Measurements from ENCODE around the gene RTL1.

The RTL1 gene

DNA sequence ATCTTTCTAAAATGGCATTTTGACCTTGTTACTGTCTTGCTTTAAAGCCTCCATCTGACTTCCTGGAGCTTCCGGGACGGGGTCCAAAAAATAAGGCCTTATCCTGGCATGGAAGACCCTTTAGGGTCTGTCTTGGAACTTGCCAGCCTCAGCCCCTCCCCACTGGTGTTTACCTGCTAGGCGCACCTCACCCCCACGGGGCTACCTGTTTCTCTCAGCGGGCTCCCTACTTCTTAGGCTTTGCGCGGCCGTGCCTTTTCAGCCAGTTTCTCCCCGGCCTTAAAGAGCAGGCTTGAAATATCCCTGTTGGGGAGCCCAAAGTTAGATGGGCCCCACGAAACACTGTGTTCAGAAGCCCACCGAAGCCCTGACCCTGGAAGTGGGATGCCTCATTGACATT is 5.1 kb downstream of the RTL1 start:
- DNase-seq, result no peak

DNA sequence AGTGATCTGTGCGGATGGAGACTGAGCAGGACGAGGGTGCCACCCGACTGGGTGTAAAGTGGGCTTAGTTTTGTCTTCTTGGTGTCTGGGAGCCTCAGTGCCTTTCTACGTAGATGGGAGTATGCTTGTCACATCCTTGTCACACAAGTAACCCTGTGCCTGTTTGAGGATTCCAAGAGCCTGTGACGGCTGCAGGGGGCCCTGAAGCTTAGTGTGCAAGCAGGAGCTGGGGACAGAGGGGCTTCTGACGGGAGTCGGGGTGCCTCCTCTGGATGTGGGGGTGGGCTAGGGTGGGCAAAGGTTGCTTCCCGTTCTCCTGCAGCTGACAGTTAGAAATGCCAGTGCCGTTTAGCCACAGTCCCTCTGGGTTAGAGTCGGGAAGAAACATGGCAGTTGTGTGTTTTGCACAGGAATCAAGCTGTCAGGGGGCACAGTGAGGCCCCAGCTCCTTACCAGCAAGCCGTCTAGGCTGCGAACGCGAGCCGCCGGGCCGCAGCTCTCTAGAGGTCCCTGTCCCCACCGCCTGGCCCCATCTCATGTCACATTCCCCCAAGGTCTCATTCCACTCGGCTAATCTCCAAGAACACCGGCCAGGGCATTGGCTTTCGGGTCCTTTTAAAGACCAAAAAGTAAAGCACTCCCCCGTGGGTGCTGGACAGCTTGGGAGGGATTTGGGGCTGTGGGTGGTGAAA is 7.0 kb downstream of the RTL1 start:
- DNase-seq, result no peak

DNA sequence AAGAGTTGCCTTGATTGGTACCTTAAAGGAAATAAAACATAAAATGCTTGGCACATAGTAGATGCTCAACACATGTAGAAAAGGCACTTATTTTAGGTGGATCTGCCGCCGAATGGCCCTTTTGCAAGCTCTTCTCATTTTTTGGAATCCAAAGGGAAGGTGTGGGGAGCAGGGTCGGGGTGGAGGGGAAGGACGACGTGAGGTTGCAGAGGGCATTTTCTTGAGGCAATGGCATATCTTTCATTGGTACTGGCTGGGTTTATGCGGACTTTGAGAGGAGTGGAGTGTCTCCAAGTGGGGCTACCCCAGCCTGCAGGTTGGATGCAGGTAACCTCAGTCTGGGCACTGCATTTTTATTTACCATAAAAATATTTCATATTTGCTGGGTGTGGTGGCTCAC is 8.1 kb downstream of the RTL1 start:
- no peak for DNase-seq

DNA sequence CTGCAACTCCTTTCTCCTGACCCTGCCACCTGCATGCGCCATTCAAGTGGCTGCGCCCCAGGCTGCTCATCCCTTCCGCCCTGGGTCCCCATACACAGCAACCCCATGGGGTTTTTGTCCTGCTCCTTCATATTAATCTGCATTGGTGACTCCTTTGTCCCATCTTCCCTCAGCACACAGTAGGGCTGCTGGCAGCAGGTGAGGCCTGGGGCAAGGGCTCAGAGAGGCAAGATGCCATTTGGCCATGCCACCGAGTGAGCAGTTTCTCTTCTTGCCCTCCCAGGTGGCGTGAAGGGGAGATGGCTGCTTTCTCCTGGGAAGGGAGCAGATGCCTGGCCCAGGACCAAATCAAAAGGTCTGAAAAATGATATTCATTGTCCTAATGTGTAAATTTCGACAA is 9.1 kb downstream of the RTL1 start:
- no peak for DNase-seq

DNA sequence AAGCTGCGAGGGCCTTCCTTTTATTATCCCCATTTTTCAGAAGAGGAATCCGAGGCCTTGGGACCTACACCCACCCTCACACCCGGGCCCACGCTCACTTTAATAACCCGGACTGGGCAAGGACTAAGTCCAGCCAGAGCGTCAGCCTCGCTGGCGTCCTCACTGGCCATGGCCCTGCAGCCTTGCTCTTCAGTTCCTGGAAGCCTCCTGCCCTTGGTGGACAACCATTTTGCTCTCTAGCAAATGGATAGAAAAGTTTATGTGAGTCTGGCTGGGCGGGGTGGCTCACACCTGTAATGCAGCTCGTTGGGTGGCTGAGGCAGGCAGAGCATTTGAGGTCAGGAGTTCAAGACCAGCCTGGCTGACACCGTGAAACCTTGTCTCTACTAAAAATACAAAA is 9.8 kb downstream of the RTL1 start:
- DNase-seq, result no peak

DNA sequence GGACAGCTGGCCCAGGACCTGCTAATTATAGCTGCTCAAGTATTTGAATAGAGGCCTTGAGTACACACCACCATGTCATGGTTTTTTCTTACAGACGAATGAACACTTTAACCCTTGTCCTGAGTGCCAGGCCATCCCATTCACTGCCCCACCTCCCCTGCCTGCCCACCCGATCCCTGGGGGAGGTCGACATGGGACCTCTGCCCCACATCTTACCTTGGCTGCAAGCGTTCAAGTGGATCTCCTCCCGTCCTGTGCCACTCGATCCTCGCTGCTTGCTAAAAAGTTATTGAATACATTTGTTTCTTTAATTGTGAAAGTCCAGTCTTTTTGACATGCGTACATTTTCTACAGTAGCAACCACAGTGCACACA is 10.3 kb downstream of the RTL1 start:
- DNase-seq, result peak; percentile 74 to 82

DNA sequence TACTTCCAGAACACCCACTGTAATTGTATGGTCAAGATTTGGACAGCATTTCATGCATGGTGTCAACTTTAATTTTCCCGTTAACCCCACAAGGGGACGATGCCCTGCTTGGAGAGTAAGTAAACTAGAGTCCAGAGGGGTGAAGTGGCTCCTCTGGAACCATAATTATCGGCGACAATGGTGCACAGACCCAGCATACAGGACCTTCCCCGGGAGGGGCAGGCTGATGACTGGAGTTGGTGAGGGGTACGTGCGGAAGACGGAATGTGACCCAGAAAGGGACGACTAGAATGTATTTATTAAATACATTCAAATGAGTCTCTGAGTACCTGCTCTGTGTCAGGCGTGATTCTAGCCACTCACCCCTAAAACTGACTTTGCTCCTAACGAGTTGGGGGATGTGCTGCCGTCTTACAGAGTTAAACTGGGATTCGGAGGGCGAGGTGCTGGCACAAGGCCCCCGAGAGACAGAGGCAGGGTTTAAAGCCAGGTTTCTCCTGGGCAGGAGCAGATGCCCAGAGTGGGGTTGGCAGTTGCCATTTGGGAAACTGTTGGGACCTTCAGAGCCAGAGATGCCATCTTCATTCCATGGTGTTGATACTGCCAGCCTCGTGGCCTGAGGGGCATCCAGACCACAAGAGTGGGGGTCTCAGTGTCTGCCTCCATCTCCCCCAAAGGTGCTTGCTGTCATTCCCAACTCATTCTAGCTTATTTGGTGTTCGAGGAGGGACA is 10.9 kb downstream of the RTL1 start:
- no peak for DNase-seq

DNA sequence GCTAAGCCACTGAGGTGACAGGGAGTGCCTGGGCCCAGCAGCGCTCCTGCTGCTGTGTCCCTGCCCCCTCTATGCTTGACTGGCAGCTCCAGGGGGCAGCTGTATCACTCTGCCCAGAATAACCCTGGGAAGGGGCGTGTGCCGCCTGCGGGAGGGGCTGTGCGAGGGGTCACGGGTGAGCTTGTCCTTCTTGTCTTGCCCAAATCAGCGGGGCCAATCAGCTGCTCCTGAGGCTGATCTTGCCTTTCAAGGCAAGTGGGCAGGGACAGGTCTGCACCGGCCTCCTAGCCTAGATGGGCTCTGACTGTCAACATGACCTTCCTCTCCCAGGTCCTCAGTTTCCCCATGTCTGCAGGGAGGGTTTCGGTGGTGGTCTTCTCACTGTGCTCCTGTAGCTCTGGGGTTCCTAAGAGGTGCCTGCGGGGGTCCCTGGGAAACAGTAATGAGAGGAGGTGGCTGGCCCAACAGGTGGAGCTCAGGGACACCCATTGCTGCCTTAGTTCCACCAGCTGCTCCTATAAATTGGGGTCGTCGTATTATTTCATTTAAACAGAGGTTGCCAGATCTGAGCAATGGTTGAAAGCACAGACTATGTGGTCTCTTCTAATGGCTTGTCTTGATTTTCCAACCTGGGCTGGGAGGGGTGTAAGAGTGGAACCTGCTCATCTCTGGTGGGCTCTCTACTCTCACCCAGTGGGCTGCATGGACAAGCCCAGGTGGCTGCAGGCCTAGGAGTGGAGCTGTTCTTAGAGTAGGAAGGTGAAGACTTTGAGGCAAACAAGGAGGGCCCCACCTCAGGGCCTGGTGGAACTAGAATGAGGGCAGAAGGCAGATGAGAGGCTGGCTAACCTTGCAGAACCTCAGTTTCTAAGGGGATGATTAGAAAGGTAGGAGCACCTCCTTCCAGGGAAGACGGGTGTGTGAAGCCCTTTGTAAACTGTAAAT is 11.7 kb downstream of the RTL1 start:
- DNase-seq, result no peak

DNA sequence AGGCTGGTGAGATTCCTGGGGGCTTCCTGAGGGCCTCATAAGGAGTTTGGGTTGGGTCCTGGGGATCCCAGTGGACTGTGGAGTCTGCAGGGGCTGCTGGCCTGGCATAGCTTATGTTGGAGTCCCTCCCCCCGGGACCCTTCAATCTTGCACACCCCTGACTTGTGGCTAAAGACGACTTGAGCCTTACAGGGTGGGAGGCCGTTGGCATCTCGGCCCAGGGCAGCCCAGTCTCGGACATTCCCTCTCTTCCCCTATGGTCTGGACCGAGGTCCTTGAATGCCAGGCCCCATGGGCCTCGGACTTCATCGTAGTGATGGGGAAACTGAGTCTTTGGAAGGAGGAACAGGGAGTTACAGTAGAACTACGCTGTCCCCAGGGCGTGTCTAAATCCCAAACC is 12.5 kb downstream of the RTL1 start:
- no peak for DNase-seq

DNA sequence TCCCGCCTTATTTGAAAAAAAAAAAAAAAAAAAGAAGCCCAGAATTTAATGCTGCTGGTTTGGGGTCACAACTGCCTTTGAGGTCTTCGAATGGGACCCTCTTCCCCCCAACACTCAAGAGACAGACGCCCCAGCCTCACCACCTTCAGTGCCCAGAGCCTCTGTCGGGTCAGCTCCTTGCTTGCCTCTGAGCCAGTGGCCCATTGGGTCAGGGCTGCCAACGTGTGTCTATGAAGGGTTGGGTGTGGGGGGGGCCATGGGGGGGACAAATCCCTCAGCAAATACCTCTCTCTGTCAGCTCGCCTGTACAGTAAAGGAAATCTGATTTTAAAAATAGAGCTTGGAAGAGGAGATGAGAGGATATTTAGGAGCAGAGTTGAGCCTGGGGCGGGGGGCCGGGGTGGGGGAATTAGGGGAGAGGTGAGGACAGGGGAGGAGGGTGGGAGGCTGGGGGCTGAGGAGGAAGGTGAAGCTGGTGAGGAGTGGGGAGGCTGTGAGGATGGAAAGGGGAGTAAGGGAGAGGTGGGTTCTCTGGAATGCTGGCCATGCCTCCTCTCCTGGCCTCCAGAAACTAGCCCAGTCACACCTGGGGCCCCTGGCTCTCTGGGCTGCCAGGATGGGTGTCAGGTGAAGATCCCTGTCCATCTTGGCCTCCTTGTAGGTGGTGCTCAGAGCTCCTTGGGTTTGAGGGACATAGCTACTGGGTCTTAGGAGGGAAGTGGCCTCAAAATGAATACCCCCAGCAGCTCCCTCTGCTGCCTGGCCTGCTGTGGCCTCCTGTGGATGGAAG is 13.3 kb downstream of the RTL1 start:
- DNase-seq, result no peak

DNA sequence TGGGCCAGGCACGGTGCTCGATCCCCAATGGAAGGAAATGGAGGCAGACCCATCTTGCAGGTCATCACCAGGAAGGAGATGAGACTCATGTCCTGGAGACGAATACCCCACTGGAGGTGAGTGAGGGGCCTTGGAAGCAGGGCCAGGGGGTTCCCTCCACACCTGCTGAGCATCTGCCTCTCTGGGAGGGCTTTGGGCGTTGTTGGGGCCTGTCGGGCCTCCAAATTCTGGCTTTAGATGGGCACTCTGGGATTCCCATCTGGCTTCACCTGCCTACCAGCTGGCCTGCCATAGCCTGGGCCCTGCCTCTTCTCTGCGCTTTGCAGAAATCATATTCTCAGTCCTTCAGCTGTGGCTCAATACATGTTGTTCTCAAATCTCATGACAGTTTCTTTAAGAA is 13.9 kb downstream of the RTL1 start:
- DNase-seq, result no peak

DNA sequence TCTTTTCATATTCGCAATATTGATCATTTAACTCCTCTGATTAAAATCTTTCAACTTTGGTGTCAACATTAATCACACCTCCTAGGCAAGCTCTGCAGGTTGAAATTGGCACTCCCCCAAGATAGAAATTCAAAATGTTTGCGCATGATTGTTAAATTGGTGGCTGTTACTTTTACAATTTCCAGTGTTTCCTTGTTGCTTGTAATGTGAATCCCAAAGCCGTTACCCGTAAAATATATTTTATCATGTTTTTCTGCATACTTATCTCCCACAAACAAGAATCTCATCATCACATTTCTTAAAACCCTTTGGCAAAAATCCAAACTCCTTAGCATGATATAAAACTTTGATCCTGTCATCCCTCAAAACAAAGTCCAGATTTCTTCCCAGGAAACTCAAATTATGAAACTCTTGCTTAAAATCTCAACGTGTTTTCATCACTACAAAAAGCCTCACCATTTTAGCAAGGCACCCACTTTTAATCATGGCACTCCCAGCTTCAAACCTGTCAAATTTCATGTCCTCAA is 14.7 kb downstream of the RTL1 start:
- DNase-seq, result no peak

DNA sequence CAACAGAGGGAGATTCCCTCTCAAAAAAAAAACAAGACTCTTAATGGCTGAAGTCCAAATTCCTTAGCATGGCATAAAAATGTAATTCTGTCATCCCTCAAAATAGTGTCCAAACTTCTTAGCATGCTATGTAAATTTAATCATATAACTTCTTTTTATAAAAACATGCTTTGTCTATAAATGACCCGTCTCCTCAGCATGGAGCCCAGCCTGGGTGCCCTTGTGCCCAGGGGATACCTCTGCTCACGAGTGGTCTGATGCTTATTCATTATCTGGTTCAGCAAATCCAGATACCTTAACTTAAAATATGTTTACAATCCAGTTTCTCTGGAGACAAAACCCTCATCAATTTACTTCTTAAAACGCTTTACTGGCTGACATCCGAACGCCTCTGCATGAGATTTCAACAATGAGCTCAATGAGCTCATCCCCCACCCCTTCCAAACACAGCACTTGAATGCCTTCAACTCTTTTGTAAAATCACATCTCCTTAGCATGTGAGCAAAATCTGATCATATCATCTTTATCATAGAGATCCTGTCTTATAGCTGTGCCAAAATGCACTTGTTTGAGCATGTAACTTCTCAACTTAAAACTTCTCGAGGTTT is 15.7 kb downstream of the RTL1 start:
- no peak for DNase-seq

DNA sequence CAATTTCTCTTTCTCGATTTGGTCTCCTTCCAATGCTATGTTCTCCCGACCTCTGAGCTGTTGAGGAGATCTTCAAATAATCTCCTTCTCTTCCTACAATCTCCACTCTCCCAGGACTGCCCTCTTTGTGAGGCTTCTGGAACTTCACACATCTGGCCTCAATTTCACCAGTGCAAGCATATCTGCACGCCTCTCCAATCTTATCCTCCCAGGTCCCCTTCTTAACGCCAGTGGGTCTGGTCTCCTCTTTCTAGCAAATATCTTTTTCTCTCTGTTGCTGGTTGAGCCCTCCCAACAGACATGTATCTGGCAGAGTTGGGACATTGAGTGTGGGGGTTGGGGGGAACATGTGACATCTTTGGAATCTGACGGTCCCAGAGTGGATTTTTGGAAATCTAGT is 17.9 kb downstream of the RTL1 start:
- no peak for DNase-seq

DNA sequence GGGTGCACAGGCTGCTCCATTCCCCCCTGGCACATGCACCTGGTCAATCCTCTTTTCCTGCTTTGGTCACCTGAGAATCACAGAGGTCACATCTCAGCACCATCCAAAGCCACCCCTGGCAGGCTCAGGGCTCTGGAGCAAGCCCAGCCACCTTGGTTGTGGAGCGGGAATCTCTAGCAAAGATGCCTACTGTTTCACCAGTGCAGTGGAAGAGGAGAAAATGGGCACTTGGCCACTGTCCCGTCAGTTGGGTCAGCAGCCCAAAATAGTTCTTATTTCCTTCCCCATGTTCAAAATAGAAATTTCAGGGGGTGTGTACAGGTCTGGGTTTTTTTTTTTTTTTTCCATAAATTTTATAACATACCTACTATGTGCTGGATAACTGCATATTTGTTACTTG is 18.3 kb downstream of the RTL1 start:
- DNase-seq, result no peak

DNA sequence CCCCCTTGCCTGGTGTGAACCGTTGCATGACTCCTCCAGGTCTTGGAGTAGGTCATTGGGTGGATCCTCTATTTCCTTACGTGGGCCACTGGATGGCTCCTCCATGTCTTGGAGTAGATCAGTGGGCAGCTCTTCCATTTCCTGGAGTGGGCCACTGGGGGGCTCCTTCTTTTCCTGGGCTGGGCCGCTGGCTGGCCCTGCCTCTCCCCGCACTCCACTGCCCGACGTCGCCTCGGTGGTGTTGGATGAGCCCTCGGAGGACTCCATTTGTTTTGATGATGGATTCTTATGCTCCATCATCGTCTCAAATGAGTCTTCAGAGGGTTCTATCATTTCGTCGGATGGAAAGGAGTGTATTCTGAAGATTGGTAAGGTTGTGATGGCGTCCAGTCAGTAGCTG is 19.1 kb downstream of the RTL1 start:
- DNase-seq, result no peak

DNA sequence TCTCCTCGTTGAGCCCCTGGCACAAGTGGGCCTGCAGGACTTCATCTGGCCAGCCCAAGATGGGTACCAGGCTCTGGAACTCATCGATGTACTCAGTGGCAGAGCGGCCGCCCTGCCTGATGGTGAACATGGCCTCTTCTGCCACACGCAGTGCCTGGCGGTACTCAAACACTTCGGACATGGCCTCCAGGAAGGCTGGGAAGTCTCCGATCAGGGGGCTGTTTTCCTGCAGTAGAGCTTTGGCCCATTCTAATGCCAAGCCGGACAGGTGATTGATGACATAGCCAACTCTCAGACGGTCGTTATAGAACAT is 19.8 kb downstream of the RTL1 start:
- DNase-seq, result no peak

DNA sequence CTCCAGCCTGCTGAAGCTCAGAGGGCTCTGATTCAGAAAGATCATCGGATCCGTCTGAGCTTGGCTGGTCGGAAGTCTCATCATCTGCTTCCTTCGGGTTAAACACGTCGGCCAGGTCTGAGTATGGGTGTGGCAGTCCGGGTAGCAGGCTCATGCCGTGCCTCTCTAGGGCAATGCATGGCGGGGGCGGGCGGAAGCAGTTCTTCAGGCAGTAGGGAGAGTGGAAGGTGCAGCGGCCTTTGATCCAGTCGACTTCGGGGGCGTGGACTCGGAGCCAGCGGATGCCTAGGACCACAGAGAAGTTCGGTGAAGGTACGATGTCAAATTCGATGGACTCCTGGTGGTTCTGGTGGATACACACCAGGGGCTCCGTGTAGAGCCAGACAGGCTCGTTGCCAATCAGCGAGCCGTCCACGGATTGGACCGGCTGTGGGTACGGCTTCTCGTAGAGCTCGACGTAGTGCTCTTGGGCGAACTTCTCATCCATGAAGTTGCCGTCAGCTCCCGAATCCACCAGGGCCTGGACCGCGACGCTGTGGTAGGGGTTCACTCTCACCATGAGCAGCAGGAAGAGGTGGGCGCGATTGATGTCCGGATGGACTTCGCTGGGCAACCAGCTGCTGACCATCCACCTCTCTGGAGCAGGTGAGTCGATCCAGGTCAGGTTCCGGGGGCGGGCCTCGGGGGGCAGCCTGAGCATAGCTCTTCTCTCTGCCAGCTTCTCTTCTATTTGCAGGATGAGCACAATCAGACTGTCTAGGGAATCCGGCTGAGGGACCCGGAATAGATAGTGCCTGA is 20.3 kb downstream of the RTL1 start:
- no peak for DNase-seq

DNA sequence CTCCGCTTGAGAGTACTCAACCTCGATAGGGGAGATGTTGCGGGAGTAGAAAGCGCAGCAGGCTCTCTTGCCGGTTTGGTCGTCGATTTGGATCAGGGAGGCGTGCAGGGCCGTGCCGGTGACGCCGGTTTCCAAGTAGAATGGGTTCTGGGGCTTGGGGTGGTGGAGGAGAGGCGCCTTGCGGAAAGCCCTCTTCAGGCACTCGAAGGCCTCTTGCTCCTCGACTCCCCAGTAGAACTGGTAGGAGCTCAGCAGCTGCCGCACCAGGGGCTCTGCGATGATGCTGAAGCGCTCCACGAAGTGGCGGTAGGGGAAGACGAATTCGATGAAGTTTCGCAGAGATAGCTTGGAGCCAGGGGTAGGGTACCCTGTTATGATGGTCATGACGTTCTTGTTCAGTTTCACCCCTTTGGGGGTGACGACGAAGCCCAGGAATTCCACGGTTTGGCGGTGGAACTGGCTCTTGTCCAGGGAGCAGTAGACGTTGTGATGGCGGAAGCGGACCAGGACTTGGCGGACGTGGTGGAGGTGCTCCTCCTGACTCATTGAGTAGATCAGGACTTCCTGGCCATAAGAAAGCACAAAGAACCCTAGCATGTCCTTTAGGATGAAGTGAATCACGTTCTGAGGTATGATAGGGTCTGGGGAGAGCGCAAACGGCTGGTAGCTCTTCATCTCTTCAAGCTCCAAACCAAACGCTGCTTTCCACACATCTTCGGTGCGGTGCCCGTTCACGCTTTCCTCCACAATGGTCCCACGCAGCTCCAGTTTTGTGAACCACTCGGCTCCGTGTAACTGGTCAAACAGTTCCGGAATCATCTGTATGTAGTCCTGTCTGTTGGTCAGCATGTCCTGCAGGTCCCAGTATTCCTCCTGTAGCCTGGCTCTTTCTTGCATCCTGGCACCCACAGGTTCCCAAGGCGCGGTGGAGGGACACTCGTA is 21.2 kb downstream of the RTL1 start:
- DNase-seq, result no peak

Measured in SHP77 (cell line).